BE2C (cell line): ENCODE results near the gene SHC3.
A peak's percentile ranks its signal among the peaks of the same experiment; 100 is the strongest.

Source experiments
- DNase-seq: peaks from one replicate; pipeline ENCODE4 v3.0.0-alpha.2; 2020
- H3K27me3 ChIP-seq: fragments of 250-450 bp; sonication (Bioruptor Pico); 2 replicates; pipeline ENCODE4 v1.5.1; 2020; ENCODE audit warnings: mild to moderate bottlenecking
- H3K36me3 ChIP-seq: fragments of 250-450 bp; sonication (Bioruptor Pico); 2 replicates; pipeline ENCODE4 v1.5.1; 2020; ENCODE audit warnings: mild to moderate bottlenecking
- H3K4me1 ChIP-seq: fragments of 250-450 bp; sonication (Bioruptor Pico); 2 replicates; pipeline ENCODE4 v1.5.1; 2020
- H3K4me3 ChIP-seq: 2 replicates; pipeline ENCODE4 v1.5.1; 2011; ENCODE audit warnings: low read depth, low read length
- H3K9me3 ChIP-seq: fragments of 250-450 bp; sonication (Bioruptor Pico); 2 replicates; pipeline ENCODE4 v1.5.1; 2020
- CTCF ChIP-seq: IDR thresholded peaks from 2 replicates; pipeline ENCODE4 v1.5.1; 2012; ENCODE audit warnings: mild to moderate bottlenecking, low read depth, low read length

The SHC3 gene

GRCh38 chr9:89187950-89188349, 9.3 kb upstream of the SHC3 start:
- DNase-seq = no peak
- no peak overlapping the region for H3K4me3 ChIP-seq
- 0 out of 2 replicates have a peak, but pooled peaks cover 4% of the 10 kb centered on the region for H3K4me1 ChIP-seq
- no peak for TF ChIP-seq CTCF
- no peaks in the 10 kb centered on the region for H3K36me3 ChIP-seq
- no peaks in the 10 kb centered on the region for H3K27me3 ChIP-seq
- H3K9me3 ChIP-seq = no peaks in the 10 kb centered on the region

GRCh38 chr9:89187541-89187940, 8.9 kb upstream of the SHC3 start:
- no peak overlapping the region for H3K4me3 ChIP-seq
- DNase-seq = no peak
- H3K27me3 ChIP-seq = no peaks in the 10 kb centered on the region
- H3K4me1 ChIP-seq = 0 out of 2 replicates have a peak, but pooled peaks cover 4% of the 10 kb centered on the region
- H3K9me3 ChIP-seq = no peaks in the 10 kb centered on the region
- no peak for TF ChIP-seq CTCF
- H3K36me3 ChIP-seq = no peaks in the 10 kb centered on the region

GRCh38 chr9:89186960-89187359, 8.3 kb upstream of the SHC3 start:
- no peak for TF ChIP-seq CTCF
- no peak for DNase-seq
- Histone ChIP-seq H3K27me3 (no peaks in the 10 kb centered on the region), H3K36me3 (no peaks in the 10 kb centered on the region), H3K9me3 (no peaks in the 10 kb centered on the region), H3K4me3 (no peak overlapping the region), H3K4me1 (0 out of 2 replicates have a peak, but pooled peaks cover 4% of the 10 kb centered on the region)

- no peak for TF ChIP-seq CTCF
- H3K9me3 ChIP-seq = no peaks in the 10 kb centered on the region
- DNase-seq = no peak
- no peak overlapping the region for H3K4me3 ChIP-seq
- no peaks in the 10 kb centered on the region for H3K36me3 ChIP-seq
- H3K4me1 ChIP-seq = peaks cover 7% of the 10 kb centered on the region
- H3K27me3 ChIP-seq = no peaks in the 10 kb centered on the region
These were observed 7.4 kb upstream of the SHC3 start for GRCh38 chr9:89185980-89186379.

GRCh38 chr9:89183146-89183545, 4.5 kb upstream of the SHC3 start:
- no peak for DNase-seq

More at GRCh38 chr9:89183146-89183545, 4.5 kb upstream of the SHC3 start:
- Histone ChIP-seq H3K4me1 (peaks cover 7% of the 10 kb centered on the region), H3K4me3 (no peak overlapping the region), H3K36me3 (no peaks in the 10 kb centered on the region; the same call in 1 of the 2 replicates), H3K27me3 (no peaks in the 10 kb centered on the region), H3K9me3 (no peaks in the 10 kb centered on the region)
- 0 out of 2 replicates have a peak, but pooled peaks have one; percentile 14 for TF ChIP-seq CTCF
